GM12878 (cell line): Measurements from ENCODE around the gene SLF1. TPM values are rescaled to one million over a fixed set of nuclear protein-coding genes. Genes with fewer than 3 reads are reported as not detected.

Experiments used
- ATAC-seq: fragments of 200-7000 bp; cut with Tn5 transposase; 3 replicates; pipeline ENCODE4 v1.9.1; 2020; ENCODE audit warnings: mild to moderate bottlenecking, moderate library complexity
- BruUV-seq: library from RNA; stranded (reverse); fragments of 400-500 nt; replicated peaks from 2 replicates; lab custom pipeline; 2021; lab: Mats Ljungman, UMichigan
- CTCF ChIA-PET: fragments of 300-600 bp; sonication (Branson Sonifier 250); formaldehyde crosslinking; extraction: SDS; loops from one replicate; lab custom pipeline; 2021; ENCODE audit warnings: inconsistent platforms; lab: Yijun Ruan, JAX
- POLR2A ChIA-PET: fragments of 350-600 bp; formaldehyde crosslinking; extraction: SDS; loops from one replicate; lab custom pipeline; 2021; ENCODE audit warnings: inconsistent platforms; lab: Charles Lee
- RAD21 ChIA-PET: fragments of 300-600 bp; sonication (Branson Sonifier 250); formaldehyde crosslinking; loops from one replicate; lab custom pipeline; 2023; ENCODE audit warnings: antibody characterized with exemption; ENCODE audit not compliant: unreplicated experiment; lab: Charles Lee
- SMC1A ChIA-PET: fragments of 300-600 bp; sonication (Branson Sonifier 250); formaldehyde crosslinking; loops from one replicate; lab custom pipeline; 2023; ENCODE audit not compliant: unreplicated experiment, uncharacterized antibody; lab: Charles Lee
- DNase-seq: peaks from one replicate; pipeline ENCODE4 v3.0.0-alpha.2; 2011; ENCODE audit warnings: low read depth, low spot score
- FAIRE-seq: peaks from 3 replicates; lab custom pipeline; 2011; peaks lifted over from hg19 to GRCh38; lab: Jason Lieb, UNC
- H2AFZ ChIP-seq: 2 replicates; pipeline ENCODE4 v1.6.0; 2011; ENCODE audit warnings: low read depth, low read length, control low read depth; ENCODE audit not compliant: control insufficient read depth
- H3K27ac ChIP-seq: 2 replicates; pipeline ENCODE4 v1.5.1; 2011; ENCODE audit warnings: control low read depth; ENCODE audit not compliant: control insufficient read depth, insufficient read depth
- H3K27me3 ChIP-seq, 2 experiments: replicated peaks in 1 of 2; 2 replicates each; pipeline versions ENCODE4 v1.6.0 to v1.6.1; 2011; ENCODE audit warnings: low read length in 1 of 2; ENCODE audit not compliant: control insufficient read depth in 2 of 2, insufficient read depth in 2 of 2
- H3K36me3 ChIP-seq, 2 experiments: 2 replicates each; pipeline ENCODE4 v1.5.1; 2011; ENCODE audit warnings: low read length in 1 of 2; ENCODE audit not compliant: control insufficient read depth in 2 of 2, insufficient read depth in 2 of 2
- H3K4me1 ChIP-seq: 2 replicates; pipeline ENCODE4 v1.6.1; 2011; ENCODE audit warnings: mild to moderate bottlenecking, low read length, moderate library complexity, mixed read lengths; ENCODE audit not compliant: control insufficient read depth, insufficient read depth
- H3K4me2 ChIP-seq: 2 replicates; pipeline ENCODE4 v1.6.0; 2011; ENCODE audit warnings: control low read depth; ENCODE audit not compliant: control insufficient read depth, insufficient read depth
- H3K4me3 ChIP-seq: fragments of 200-600 bp; sonication (generic); 2 replicates; pipeline ENCODE4 v1.5.1; 2016
- H3K79me2 ChIP-seq: 2 replicates; pipeline ENCODE4 v1.6.0; 2011; ENCODE audit warnings: low read length; ENCODE audit not compliant: control insufficient read depth, insufficient read depth
- H3K9ac ChIP-seq: 2 replicates; pipeline ENCODE4 v1.8.0; 2011; ENCODE audit warnings: low read length, control low read depth, mixed read lengths; ENCODE audit not compliant: control insufficient read depth, insufficient read depth
- H3K9me3 ChIP-seq: replicated peaks from 3 replicates; pipeline ENCODE4 v1.5.1; 2011; ENCODE audit warnings: mild to moderate bottlenecking, low read length; ENCODE audit not compliant: control insufficient read depth, insufficient read depth
- H4K20me1 ChIP-seq: 2 replicates; pipeline ENCODE4 v1.6.0; 2011; ENCODE audit not compliant: control insufficient read depth, insufficient read depth
- FOXM1 ChIP-seq: IDR thresholded peaks from 2 replicates; pipeline ENCODE4 v1.6.1; 2012; ENCODE audit warnings: low read depth, mild to moderate bottlenecking, inconsistent platforms, low read length, moderate library complexity
- NRF1 ChIP-seq: conservative IDR thresholded peaks from 2 replicates; pipeline ENCODE4 v1.6.1; 2011; ENCODE audit warnings: mild to moderate bottlenecking, low read depth, low read length, improper control_type of control experiment
- SMAD1 ChIP-seq: fragments of 450-650 bp; IDR thresholded peaks from 2 replicates; pipeline ENCODE4 v1.6.1; 2018; ENCODE audit warnings: mild to moderate bottlenecking, low read depth; ENCODE audit not compliant: partially characterized antibody
- ZNF274 ChIP-seq: IDR thresholded peaks from one replicate; pipeline ENCODE4 v1.8.0; 2011; ENCODE audit not compliant: insufficient read length, insufficient read depth
- WGBS: methylation state at CpG from one replicate; pipeline ENCODE4 v1.1.6; 2016; ENCODE audit warnings: low lambda C conversion rate; ENCODE audit not compliant: insufficient replicate concordance, insufficient coverage; ENCODE audit errors: missing lambda C conversion rate; 5-methylcytosine and 5-hydroxymethylcytosine counted together
- in situ Hi-C: fragments of 300-500 bp; cut with MboI; formaldehyde crosslinking; loops from 9 replicates; pipeline ENCODE4 v1.14.3; 2018; ENCODE audit warnings: mixed read lengths
- intact Hi-C: fragments of 100-400 bp; cut with micrococcal nuclease; formaldehyde crosslinking; loops from one replicate; pipeline ENCODE4 v1.14.2; 2022; ENCODE audit not compliant: unreplicated experiment
- polyA plus RNA-seq, 11 experiments: library from polyadenylated mRNA; depleted of rRNA in 4 of 11; unstranded in 6 of 11; stranded (reverse) in 5 of 11; fragments of >200 nt; fragmentation: Nextera tagmentation in 4 of 11; fragmentation: Illumina TruSeq in 1 of 11; extraction: Ambion mirVana in 4 of 11; extraction: Trizol in 1 of 11; gene quantifications; 1 replicate in 1 of 11; 2 replicates in 10 of 11; pipeline versions ENCODE4 v1.2.1 to v1.2.3, GENCODE V29; 2011 to 2016; ENCODE audit warnings: inconsistent platforms in 2 of 11, missing spikeins in 2 of 11, low read depth in 1 of 11
- total RNA-seq, 4 experiments: library from RNA; depleted of rRNA in 3 of 4; stranded (reverse); fragments of >200 nt in 3 of 4; fragmentation: Illumina TruSeq in 1 of 4; extraction: Trizol in 1 of 4; gene quantifications; 2 replicates each; pipeline versions ENCODE4 v1.2.1 to v1.2.3, GENCODE V29; 2013 to 2021
- TF ChIP-seq, protein P1 (sequence below): fragments of 450-650 bp; formaldehyde crosslinking; IDR thresholded peaks from 2 replicates; pipeline ENCODE4 v1.4.0; 2022; ENCODE audit warnings: mild to moderate bottlenecking, moderate library complexity

Gene SLF1
- total and polyA plus RNA-seq, 10 of the 15 experiments (the other 5 are each of a cell fraction or from before 2014, with no cell fraction given) = 8.1 to 27.0 (median 13.4) TPM

DNA sequence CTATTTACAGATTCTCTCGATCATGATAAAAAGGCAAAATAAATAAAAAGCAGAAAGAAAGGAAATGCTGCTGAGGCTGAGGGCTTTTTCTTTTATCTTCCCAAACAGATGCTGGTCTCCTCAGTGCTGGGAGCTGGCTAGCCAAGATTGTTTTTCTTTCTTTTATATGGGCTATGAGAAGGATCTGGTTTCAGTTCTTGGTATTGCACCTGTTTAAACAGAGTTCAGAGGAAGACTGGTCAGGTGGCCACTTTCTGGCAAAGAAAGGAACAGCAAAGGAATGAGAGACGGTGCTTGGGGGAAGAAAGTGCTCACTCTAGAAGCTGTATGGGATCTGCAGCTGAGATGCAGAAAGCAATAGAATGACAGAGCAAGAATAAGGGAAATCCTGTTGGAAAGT lies 88.9 kb downstream of the SLF1 start:
- Histone ChIP-seq H3K4me3 (no peak overlapping the region), H3K9me3 (no peaks in the 10 kb centered on the region), H2AFZ (no peak overlapping the region), H3K4me2 (no peak overlapping the region), H3K79me2 (no peaks in the 10 kb centered on the region), H3K36me3 (no peaks in the 10 kb centered on the region; a peak in 2 of 4 replicates), H4K20me1 (no peaks in the 10 kb centered on the region), H3K27me3 (no peaks in the 10 kb centered on the region), H3K27ac (no peak overlapping the region), H3K4me1 (peaks cover 10% of the 10 kb centered on the region; the same call in 1 of the 2 replicates), H3K9ac (no peak overlapping the region)
- TF ChIP-seq ZNF274 (no peak), SMAD1 (no peak), FOXM1 (no peak), NRF1 (no peak)
- TF ChIP-seq, protein P1, sequence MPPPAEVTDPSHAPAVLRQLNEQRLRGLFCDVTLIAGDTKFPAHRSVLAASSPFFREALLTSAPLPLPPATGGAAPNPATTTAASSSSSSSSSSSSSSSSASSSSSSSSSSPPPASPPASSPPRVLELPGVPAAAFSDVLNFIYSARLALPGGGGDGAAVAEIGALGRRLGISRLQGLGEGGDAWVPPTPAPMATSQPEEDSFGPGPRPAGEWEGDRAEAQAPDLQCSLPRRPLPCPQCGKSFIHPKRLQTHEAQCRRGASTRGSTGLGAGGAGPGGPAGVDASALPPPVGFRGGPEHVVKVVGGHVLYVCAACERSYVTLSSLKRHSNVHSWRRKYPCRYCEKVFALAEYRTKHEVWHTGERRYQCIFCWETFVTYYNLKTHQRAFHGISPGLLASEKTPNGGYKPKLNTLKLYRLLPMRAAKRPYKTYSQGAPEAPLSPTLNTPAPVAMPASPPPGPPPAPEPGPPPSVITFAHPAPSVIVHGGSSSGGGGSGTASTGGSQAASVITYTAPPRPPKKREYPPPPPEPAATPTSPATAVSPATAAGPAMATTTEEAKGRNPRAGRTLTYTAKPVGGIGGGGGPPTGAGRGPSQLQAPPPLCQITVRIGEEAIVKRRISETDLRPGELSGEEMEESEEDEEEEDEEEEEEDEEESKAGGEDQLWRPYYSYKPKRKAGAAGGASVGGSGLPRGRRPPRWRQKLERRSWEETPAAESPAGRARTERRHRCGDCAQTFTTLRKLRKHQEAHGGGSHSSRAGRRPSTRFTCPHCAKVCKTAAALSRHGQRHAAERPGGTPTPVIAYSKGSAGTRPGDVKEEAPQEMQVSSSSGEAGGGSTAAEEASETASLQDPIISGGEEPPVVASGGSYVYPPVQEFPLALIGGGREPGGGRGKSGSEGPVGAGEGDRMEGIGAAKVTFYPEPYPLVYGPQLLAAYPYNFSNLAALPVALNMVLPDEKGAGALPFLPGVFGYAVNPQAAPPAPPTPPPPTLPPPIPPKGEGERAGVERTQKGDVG (CRISPR knock-in tag) = no peak
- FAIRE-seq = no peak
- no peak for DNase-seq
- ChIA-PET RAD21 (interaction anchor here (1.5 kb wide), 1 partner anchor 183 kb away, joined by 8 read pairs; no protein-coding TSS in a partner anchor), CTCF (interaction anchor here (2.8 kb wide), 1 partner anchor 30 kb away, joined by 12 read pairs; no protein-coding TSS in a partner anchor), SMC1A (interaction anchor here (0.9 to 2.6 kb wide), 9 partner anchors 10 to 183 kb away, joined by 3 to 14 read pairs (median 4); no protein-coding TSS in a partner anchor), POLR2A (interaction anchor here (0.9 to 1.2 kb wide), 3 partner anchors 25 to 370 kb away, joined by 3 to 4 read pairs (median 4); no protein-coding TSS in a partner anchor)
- intact Hi-C loops (no loop called here), in situ Hi-C loops (no loop called here)
- WGBS = 25% methylated on average over 2 of the region's 2 CpGs
- BruUV-seq = no TSS peak
- ATAC-seq = no peak; the same call in 2 of the 3 replicates
